ENCODE data around the gene FRZB. TPM values are rescaled to one million over a fixed set of nuclear protein-coding genes. Genes with fewer than 3 reads are reported as not detected.

Gene FRZB
- total and polyA plus RNA-seq, 2 of the 13 experiments (the other 11 are each of a cell fraction or from before 2014, with no cell fraction given) = 0.04 to 1.2 TPM

- 2% methylated on average over 1 of the region's 1 CpG for WGBS (ENCODE audit: low lambda C conversion rate)
- in situ Hi-C loops (cut with HindIII; ENCODE audit: extremely low pct_ligation_motif_present, low pct_unique_long_range_greater_than_20kb) (no loop called here), intact Hi-C loops (cut with micrococcal nuclease; ENCODE audit: unreplicated experiment) (no loop called here)
- Histone ChIP-seq H4K20me1 (ENCODE audit: insufficient read depth, low read length) (no peaks in the 10 kb centered on the region), H3K36me3 (replicated peaks in 1 of 2; ENCODE audit: control insufficient read depth in 1 of 2, insufficient read depth in 2 of 2, low read length in 2 of 2) (no peaks in the 10 kb centered on the region), H3K9ac (ENCODE audit: insufficient read depth, low read depth, low read length) (no peak overlapping the region), H3K9me3 (ENCODE audit: low read length) (no peaks in the 10 kb centered on the region), H3K79me2 (ENCODE audit: insufficient read depth, low read length) (no peaks in the 10 kb centered on the region), H2AFZ (ENCODE audit: low read length) (no peak overlapping the region), H3K4me2 (ENCODE audit: low read depth, low read length) (no peak overlapping the region), H3K4me1 (ENCODE audit: insufficient read depth, low read length) (no peaks in the 10 kb centered on the region), H3K4me3 (replicated peaks in 1 of 3; ENCODE audit: insufficient read depth in 1 of 3, low read depth in 2 of 3, low read length in 3 of 3) (no peak overlapping the region), H3K27me3 (ENCODE audit: control insufficient read depth in 1 of 2, insufficient read depth in 2 of 2, low read length in 2 of 2) (no peaks in the 10 kb centered on the region; a peak in 1 of 5 replicates), H3K27ac (ENCODE audit: extremely low read length, insufficient read depth, low read length) (no peak overlapping the region)
- ChIA-PET POLR2A (no interaction called here), CTCF (ENCODE audit: low intra/inter-chr PET ratio, low total read pairs) (no interaction called here)
- no TSS peak for BruUV-seq (replicated peaks)
- ATAC-seq (no peak), FAIRE-seq (no peak), DNase-seq (ENCODE audit: low spot score) (no peak)
- no peak for TF ChIP-seq GATA4 (IDR thresholded peaks at IDR 0.05; ENCODE audit: borderline replicate concordance, low read depth)
Measured at GRCh38 chr2:182826064-182826463, 40.4 kb downstream of the FRZB start.

GRCh38 chr2:182824767-182825158 lies 41.7 kb downstream of the FRZB start:
- POLR2A ChIA-PET = no interaction called here
- WGBS (ENCODE audit: low lambda C conversion rate) = 48% methylated on average over 6 of the region's 6 CpGs
- ATAC-seq = no peak

More at GRCh38 chr2:182824767-182825158, 41.7 kb downstream of the FRZB start:
- in situ Hi-C loops (cut with HindIII; ENCODE audit: extremely low pct_ligation_motif_present, low pct_unique_long_range_greater_than_20kb) = no loop called here
- DNase-seq (ENCODE audit: low spot score) (no peak), FAIRE-seq (no peak)
- Histone ChIP-seq H3K27me3 (ENCODE audit: control insufficient read depth in 1 of 2, insufficient read depth in 2 of 2, low read length in 2 of 2) (no peaks in the 10 kb centered on the region; a peak in 1 of 5 replicates), H4K20me1 (ENCODE audit: insufficient read depth, low read length) (no peaks in the 10 kb centered on the region), H3K9me3 (ENCODE audit: low read length) (no peaks in the 10 kb centered on the region), H3K4me3 (replicated peaks in 1 of 3; ENCODE audit: insufficient read depth in 1 of 3, low read depth in 2 of 3, low read length in 3 of 3) (no peak overlapping the region), H3K27ac (ENCODE audit: extremely low read length, insufficient read depth, low read length) (no peak overlapping the region), H2AFZ (ENCODE audit: low read length) (no peak overlapping the region), H3K79me2 (ENCODE audit: insufficient read depth, low read length) (no peaks in the 10 kb centered on the region), H3K4me1 (ENCODE audit: insufficient read depth, low read length) (no peaks in the 10 kb centered on the region), H3K9ac (ENCODE audit: insufficient read depth, low read depth, low read length) (no peak overlapping the region), H3K36me3 (replicated peaks in 1 of 2; ENCODE audit: control insufficient read depth in 1 of 2, insufficient read depth in 2 of 2, low read length in 2 of 2) (no peaks in the 10 kb centered on the region), H3K4me2 (ENCODE audit: low read depth, low read length) (no peak overlapping the region)
- no TSS peak for BruUV-seq (replicated peaks)
- intact Hi-C loops (cut with micrococcal nuclease; ENCODE audit: unreplicated experiment) = no loop called here
- CTCF ChIA-PET (ENCODE audit: low intra/inter-chr PET ratio, low total read pairs) = no interaction called here
- TF ChIP-seq FOXO1 (CRISPR knock-in tag; IDR thresholded peaks at IDR 0.05) = no peak
- no peak for TF ChIP-seq ZFY (CRISPR knock-in tag; IDR thresholded peaks at IDR 0.05)
- no peak for TF ChIP-seq JUND (CRISPR knock-in tag; IDR thresholded peaks at IDR 0.05)
- TF ChIP-seq ZNF740 (CRISPR knock-in tag; IDR thresholded peaks at IDR 0.05) = no peak
- no peak for TF ChIP-seq ZKSCAN5 (CRISPR knock-in tag; IDR thresholded peaks at IDR 0.05)
- TF ChIP-seq, protein P1, sequence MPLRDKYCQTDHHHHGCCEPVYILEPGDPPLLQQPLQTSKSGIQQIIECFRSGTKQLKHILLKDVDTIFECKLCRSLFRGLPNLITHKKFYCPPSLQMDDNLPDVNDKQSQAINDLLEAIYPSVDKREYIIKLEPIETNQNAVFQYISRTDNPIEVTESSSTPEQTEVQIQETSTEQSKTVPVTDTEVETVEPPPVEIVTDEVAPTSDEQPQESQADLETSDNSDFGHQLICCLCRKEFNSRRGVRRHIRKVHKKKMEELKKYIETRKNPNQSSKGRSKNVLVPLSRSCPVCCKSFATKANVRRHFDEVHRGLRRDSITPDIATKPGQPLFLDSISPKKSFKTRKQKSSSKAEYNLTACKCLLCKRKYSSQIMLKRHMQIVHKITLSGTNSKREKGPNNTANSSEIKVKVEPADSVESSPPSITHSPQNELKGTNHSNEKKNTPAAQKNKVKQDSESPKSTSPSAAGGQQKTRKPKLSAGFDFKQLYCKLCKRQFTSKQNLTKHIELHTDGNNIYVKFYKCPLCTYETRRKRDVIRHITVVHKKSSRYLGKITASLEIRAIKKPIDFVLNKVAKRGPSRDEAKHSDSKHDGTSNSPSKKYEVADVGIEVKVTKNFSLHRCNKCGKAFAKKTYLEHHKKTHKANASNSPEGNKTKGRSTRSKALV (CRISPR knock-in tag; IDR thresholded peaks at IDR 0.05) = no peak
- no peak for TF ChIP-seq ZNF580 (CRISPR knock-in tag; IDR thresholded peaks at IDR 0.05; ENCODE audit: borderline replicate concordance, low read depth)

Measured in HepG2 (cell line).